Duodenal mucosa (tissue), 2 donors: ENCODE data around the gene ZBTB20.
A peak's percentile ranks its signal among the peaks of the same experiment; 100 is the strongest.

Experiments
- H3K27ac ChIP-seq: one replicate; pipeline ENCODE4 v1.7.0; 2013; ENCODE audit warnings: low read depth, low read length
- H3K27me3 ChIP-seq, 2 donors: one replicate each; pipeline ENCODE4 v1.7.0; 2013; ENCODE audit warnings: low read length in 2 of 2, control low read depth in 1 of 2; ENCODE audit not compliant: insufficient read depth in 2 of 2, control insufficient read depth in 1 of 2
- H3K36me3 ChIP-seq, 2 donors: one replicate each; pipeline ENCODE4 v1.7.0; 2013; ENCODE audit warnings: low read length in 2 of 2, control low read depth in 1 of 2; ENCODE audit not compliant: insufficient read depth in 2 of 2, control insufficient read depth in 1 of 2
- H3K4me1 ChIP-seq, 2 donors: one replicate each; pipeline ENCODE4 v1.7.0; 2013; ENCODE audit warnings: low read length in 2 of 2, control low read depth in 1 of 2; ENCODE audit not compliant: insufficient read depth in 2 of 2, control insufficient read depth in 1 of 2
- H3K4me3 ChIP-seq, 2 donors: one replicate each; pipeline ENCODE4 v1.7.0; 2013; ENCODE audit warnings: low read length in 2 of 2, low read depth in 1 of 2
- H3K9ac ChIP-seq, 2 donors: one replicate each; pipeline ENCODE4 v1.7.0; 2013; ENCODE audit warnings: low read length in 2 of 2, low read depth in 1 of 2
- H3K9me3 ChIP-seq, 2 donors: one replicate each; pipeline ENCODE4 v1.7.0; 2013; ENCODE audit warnings: low read length in 2 of 2, control low read depth in 1 of 2; ENCODE audit not compliant: control insufficient read depth in 1 of 2

ZBTB20 gene

GRCh38 chr3:114762144-114762543 lies 384.9 kb downstream of the ZBTB20 start:
- Histone ChIP-seq H3K36me3 (no peaks in the 10 kb centered on the region), H3K4me3 (no peak overlapping the region), H3K9me3 (no peaks in the 10 kb centered on the region), H3K27me3 (no peaks in the 10 kb centered on the region), H3K4me1 (peaks cover 5 to 18% of the 10 kb centered on the region in 2 donors), H3K27ac (no peak overlapping the region), H3K9ac (no peak overlapping the region)

GRCh38 chr3:114760679-114761078 lies 386.4 kb downstream of the ZBTB20 start:
- Histone ChIP-seq H3K4me1 (peaks cover 5 to 20% of the 10 kb centered on the region in 2 donors), H3K4me3 (no peak overlapping the region), H3K27me3 (no peaks in the 10 kb centered on the region), H3K9ac (no peak overlapping the region), H3K27ac (no peak overlapping the region), H3K36me3 (no peaks in the 10 kb centered on the region), H3K9me3 (no peaks in the 10 kb centered on the region)

- H3K9ac ChIP-seq: peak overlapping the region in 1 of 2 donors; percentile 36
- no peaks in the 10 kb centered on the region for H3K27me3 ChIP-seq
- H3K4me3 ChIP-seq: peak overlapping the region; percentile 62 to 63
- no peaks in the 10 kb centered on the region for H3K36me3 ChIP-seq
- H3K4me1 ChIP-seq: peaks cover under 1 to 16% of the 10 kb centered on the region in 2 donors
- no peaks in the 10 kb centered on the region for H3K9me3 ChIP-seq
- no peak overlapping the region for H3K27ac ChIP-seq
Observed at GRCh38 chr3:114758831-114759699, 388.0 kb downstream of the ZBTB20 start.

GRCh38 chr3:114756506-114757279 lies 390.4 kb downstream of the ZBTB20 start:
- no peaks in the 10 kb centered on the region for H3K36me3 ChIP-seq
- no peaks in the 10 kb centered on the region for H3K27me3 ChIP-seq
- H3K4me3 ChIP-seq: no peak overlapping the region
- H3K9me3 ChIP-seq: no peaks in the 10 kb centered on the region
- peaks cover 0 to 12% of the 10 kb centered on the region in 2 donors for H3K4me1 ChIP-seq
- no peak overlapping the region for H3K9ac ChIP-seq
- no peak overlapping the region for H3K27ac ChIP-seq

GRCh38 chr3:114746502-114746901 lies 400.6 kb downstream of the ZBTB20 start:
- Histone ChIP-seq H3K27me3 (no peaks in the 10 kb centered on the region), H3K27ac (peak overlapping the region; percentile 30), H3K4me1 (peaks cover 10 to 17% of the 10 kb centered on the region in 2 donors), H3K9me3 (no peaks in the 10 kb centered on the region), H3K36me3 (no peaks in the 10 kb centered on the region), H3K4me3 (peak overlapping the region; percentile 52 to 59), H3K9ac (peak overlapping the region in 1 of 2 donors; percentile 39)

GRCh38 chr3:114745322-114746240 lies 401.5 kb downstream of the ZBTB20 start:
- H3K9ac ChIP-seq: peak overlapping the region in 1 of 2 donors; percentile 39

GRCh38 chr3:114743746-114744485 lies 403.2 kb downstream of the ZBTB20 start:
- Histone ChIP-seq H3K36me3 (no peaks in the 10 kb centered on the region), H3K27ac (no peak overlapping the region), H3K9ac (no peak overlapping the region), H3K9me3 (no peaks in the 10 kb centered on the region), H3K4me1 (peaks cover 10 to 17% of the 10 kb centered on the region in 2 donors), H3K4me3 (no peak overlapping the region), H3K27me3 (no peaks in the 10 kb centered on the region)

More at GRCh38 chr3:114745322-114746240, 401.5 kb downstream of the ZBTB20 start:
- Histone ChIP-seq H3K9me3 (no peaks in the 10 kb centered on the region), H3K27me3 (no peaks in the 10 kb centered on the region), H3K36me3 (no peaks in the 10 kb centered on the region), H3K4me3 (peak overlapping the region; percentile 52 to 59), H3K4me1 (peaks cover 10 to 17% of the 10 kb centered on the region in 2 donors), H3K27ac (no peak overlapping the region)

GRCh38 chr3:114741066-114741465 lies 406.0 kb downstream of the ZBTB20 start:
- Histone ChIP-seq H3K4me1 (peaks cover 10 to 16% of the 10 kb centered on the region in 2 donors), H3K4me3 (no peak overlapping the region), H3K9me3 (no peaks in the 10 kb centered on the region), H3K36me3 (no peaks in the 10 kb centered on the region), H3K27ac (no peak overlapping the region), H3K27me3 (no peaks in the 10 kb centered on the region), H3K9ac (no peak overlapping the region)

GRCh38 chr3:114739627-114740026 lies 407.5 kb downstream of the ZBTB20 start:
- Histone ChIP-seq H3K4me1 (peaks cover 0 to 2% of the 10 kb centered on the region in 2 donors), H3K9ac (no peak overlapping the region), H3K27me3 (no peaks in the 10 kb centered on the region), H3K4me3 (no peak overlapping the region), H3K27ac (no peak overlapping the region), H3K36me3 (no peaks in the 10 kb centered on the region), H3K9me3 (no peaks in the 10 kb centered on the region)
